H1 (cell line): ENCODE results near the gene FLNA. TPM values are rescaled to one million over a fixed set of nuclear protein-coding genes. Genes with fewer than 3 reads are reported as not detected.

Experiments
- CTCF ChIA-PET: fragments of 300-600 bp; sonication (Branson Sonifier 250); formaldehyde crosslinking; loops from one replicate; lab custom pipeline; 2021; ENCODE audit not compliant: partially characterized antibody; lab: Charles Lee
- POLR2A ChIA-PET: fragments of 300-600 bp; sonication (Branson Sonifier 250); formaldehyde crosslinking; loops from one replicate; lab custom pipeline; 2021; ENCODE audit warnings: inconsistent platforms; ENCODE audit not compliant: partially characterized antibody; lab: Charles Lee
- DNase-seq, 2 experiments: peaks; one replicate each; pipeline versions ENCODE4 v3.0.0 to v3.0.0-alpha.2; 2010 to 2022; ENCODE audit warnings: low spot score in 2 of 2, low read depth in 1 of 2, mixed read lengths in 1 of 2
- FAIRE-seq: peaks from 2 replicates; lab custom pipeline; 2011; peaks lifted over from hg19 to GRCh38; lab: Jason Lieb, UNC
- H2AFZ ChIP-seq: 2 replicates; pipeline ENCODE4 v1.8.1; 2012; ENCODE audit warnings: low read length, inconsistent platforms
- H2AK5ac ChIP-seq: 2 replicates; pipeline ENCODE4 v1.6.1; 2013; ENCODE audit warnings: low read depth, low read length
- H2BK120ac ChIP-seq: replicated peaks from 2 replicates; pipeline ENCODE3; 2013; ENCODE audit warnings: low read depth, low read length, inconsistent platforms
- H2BK12ac ChIP-seq: 2 replicates; pipeline ENCODE4 v1.6.1; 2013; ENCODE audit warnings: low read depth, low read length
- H2BK15ac ChIP-seq: 2 replicates; pipeline ENCODE4 v1.6.1; 2013; ENCODE audit warnings: low read length
- H2BK20ac ChIP-seq: 2 replicates; pipeline ENCODE4 v1.6.1; 2013; ENCODE audit warnings: low read length
- H2BK5ac ChIP-seq: 2 replicates; pipeline ENCODE4 v1.6.1; 2013; ENCODE audit warnings: low read depth, low read length
- H3K14ac ChIP-seq: 2 replicates; pipeline ENCODE4 v1.6.1; 2013; ENCODE audit warnings: inconsistent platforms; ENCODE audit not compliant: insufficient read length
- H3K18ac ChIP-seq: 2 replicates; pipeline ENCODE4 v1.6.1; 2013; ENCODE audit warnings: low read length; ENCODE audit errors: extremely low read depth
- H3K23ac ChIP-seq: 2 replicates; pipeline ENCODE4 v1.6.1; 2013; ENCODE audit warnings: inconsistent platforms; ENCODE audit not compliant: insufficient read length
- H3K23me2 ChIP-seq: 2 replicates; pipeline ENCODE4 v1.6.1; 2013; ENCODE audit warnings: low read depth, low read length
- H3K27ac ChIP-seq: 2 replicates; pipeline ENCODE4 v1.6.1; 2011; ENCODE audit warnings: low read depth, low read length, inconsistent platforms
- H3K27me3 ChIP-seq, 4 experiments: replicated peaks in 1 of 4; 1 replicate in 1 of 4; 2 replicates in 3 of 4; pipeline versions ENCODE4 v1.6.1 to v1.8.1; 2011 to 2013; ENCODE audit warnings: low read length in 3 of 4, mild to moderate bottlenecking in 3 of 4, inconsistent platforms in 2 of 4, mixed read lengths in 2 of 4, moderate library complexity in 1 of 4; ENCODE audit not compliant: control insufficient read depth in 3 of 4, insufficient read depth in 3 of 4; ENCODE audit errors: extremely low read depth in 1 of 4
- H3K36me3 ChIP-seq, 4 experiments: 2 replicates each; pipeline versions ENCODE4 v1.6.1 to v1.8.1; 2011 to 2013; ENCODE audit warnings: mild to moderate bottlenecking in 4 of 4, low read length in 3 of 4, moderate library complexity in 2 of 4, control low read depth in 1 of 4, inconsistent platforms in 1 of 4; ENCODE audit not compliant: insufficient read depth in 4 of 4, control insufficient read depth in 2 of 4
- H3K4ac ChIP-seq: replicated peaks from 2 replicates; pipeline ENCODE3; 2013; ENCODE audit warnings: low read length, low read depth, mixed read lengths, inconsistent platforms; ENCODE audit not compliant: insufficient read length
- H3K4me1 ChIP-seq, 4 experiments: replicated peaks in 1 of 4; 1 replicate in 1 of 4; 2 replicates in 3 of 4; pipeline versions ENCODE4 v1.6.1 to v1.8.1; 2011 to 2013; ENCODE audit warnings: low read length in 3 of 4, inconsistent platforms in 2 of 4, mixed read lengths in 1 of 4; ENCODE audit not compliant: insufficient read depth in 4 of 4, control insufficient read depth in 3 of 4
- H3K4me2 ChIP-seq, 2 experiments: 2 replicates each; pipeline versions ENCODE4 v1.6.1 to v1.8.1; 2011 to 2013; ENCODE audit warnings: low read depth in 2 of 2, low read length in 2 of 2, control low read depth in 1 of 2, inconsistent platforms in 1 of 2, mild to moderate bottlenecking in 1 of 2; ENCODE audit not compliant: insufficient read depth in 1 of 2
- H3K4me3 ChIP-seq, 4 experiments: fragments of 200-600, 300-600 bp in 1 of 4; sonication (generic), shearing (Covaris generic), sonication (Bioruptor Twin) in 1 of 4; 2 replicates each; pipeline versions ENCODE4 v1.5.1 to v1.8.1; 2011 to 2016; ENCODE audit warnings: low read length in 4 of 4, low read depth in 3 of 4, control low read depth in 2 of 4, inconsistent platforms in 2 of 4, mild to moderate bottlenecking in 2 of 4, mixed read lengths in 1 of 4, moderate library complexity in 1 of 4; ENCODE audit not compliant: insufficient read depth in 2 of 4; ENCODE audit errors: extremely low read depth in 1 of 4
- H3K56ac ChIP-seq: replicated peaks from 2 replicates; pipeline ENCODE3; 2013; ENCODE audit warnings: low read depth, mild to moderate bottlenecking, mixed read lengths, low read length, inconsistent platforms; ENCODE audit not compliant: insufficient read length
- H3K79me1 ChIP-seq: 2 replicates; pipeline ENCODE4 v1.6.1; 2013; ENCODE audit warnings: low read depth, low read length, control low read depth
- H3K79me2 ChIP-seq, 2 experiments: 2 replicates each; pipeline versions ENCODE4 v1.6.1 to v1.8.1; 2012 to 2013; ENCODE audit warnings: low read length in 2 of 2, mild to moderate bottlenecking in 2 of 2, inconsistent platforms in 1 of 2; ENCODE audit not compliant: insufficient read depth in 2 of 2, control insufficient read depth in 1 of 2
- H3K9ac ChIP-seq, 4 experiments: replicated peaks in 1 of 4; 1 replicate in 1 of 4; 2 replicates in 3 of 4; pipeline versions ENCODE4 v1.6.1 to v1.8.1; 2011 to 2013; ENCODE audit warnings: low read depth in 3 of 4, low read length in 3 of 4, control low read depth in 2 of 4, mild to moderate bottlenecking in 2 of 4, moderate library complexity in 2 of 4, inconsistent platforms in 1 of 4; ENCODE audit errors: extremely low read depth in 1 of 4
- H3K9me3 ChIP-seq, 2 experiments: 2 replicates each; pipeline versions ENCODE4 v1.6.1 to v1.8.1; 2012 to 2013; ENCODE audit warnings: mild to moderate bottlenecking in 2 of 2, moderate library complexity in 2 of 2, control low read depth in 1 of 2, inconsistent platforms in 1 of 2, low read depth in 1 of 2, low read length in 1 of 2, mixed read lengths in 1 of 2; ENCODE audit not compliant: insufficient read depth in 2 of 2
- H4K20me1 ChIP-seq, 2 experiments: replicated peaks in 1 of 2; 2 replicates each; pipeline versions ENCODE3 to v1.8.1; 2011 to 2013; ENCODE audit warnings: inconsistent platforms in 2 of 2, low read length in 2 of 2, mild to moderate bottlenecking in 1 of 2; ENCODE audit not compliant: insufficient read depth in 2 of 2, control insufficient read depth in 1 of 2
- H4K5ac ChIP-seq: 2 replicates; pipeline ENCODE4 v1.6.1; 2013; ENCODE audit warnings: low read length, low read depth, mixed read lengths, inconsistent platforms; ENCODE audit not compliant: insufficient read length
- H4K8ac ChIP-seq: 2 replicates; pipeline ENCODE4 v1.8.0; 2013; ENCODE audit warnings: mild to moderate bottlenecking, moderate library complexity, low read length, inconsistent platforms; ENCODE audit not compliant: insufficient read depth; ENCODE audit errors: extremely low read depth
- H4K91ac ChIP-seq: replicated peaks from 2 replicates; pipeline ENCODE3; 2013; ENCODE audit warnings: low read length, mixed read lengths, inconsistent platforms; ENCODE audit not compliant: insufficient read length
- ATF2 ChIP-seq: IDR thresholded peaks from 2 replicates; pipeline ENCODE4 v1.6.1; 2012; ENCODE audit warnings: low read length, inconsistent platforms
- CBX5 ChIP-seq: fragments of 300-800, 300-1000 bp; sonication (generic); IDR thresholded peaks from 2 replicates; pipeline ENCODE4 v1.7.1; 2016; ENCODE audit warnings: antibody characterized with exemption, low read length, low read depth
- CHD1 ChIP-seq: IDR thresholded peaks from 2 replicates; pipeline ENCODE4 v1.6.1; 2012; ENCODE audit warnings: low read depth, low read length, improper control_type of control experiment
- GTF2F1 ChIP-seq: IDR thresholded peaks from 2 replicates; pipeline ENCODE4 v1.6.1; 2012; ENCODE audit warnings: low read depth, low read length, improper control_type of control experiment, borderline replicate concordance
- HDAC6 ChIP-seq: IDR thresholded peaks from one replicate; pipeline ENCODE4 v1.7.1; 2012; ENCODE audit warnings: low read depth, mild to moderate bottlenecking, inconsistent platforms, low read length, moderate library complexity
- JUN ChIP-seq: IDR thresholded peaks from 2 replicates; pipeline ENCODE4 v1.6.1; 2011; ENCODE audit warnings: low read depth, mild to moderate bottlenecking, improper control_type of control experiment, low read length
- KDM4A ChIP-seq: IDR thresholded peaks from one replicate; pipeline ENCODE4 v1.7.1; 2012; ENCODE audit warnings: low read depth, mild to moderate bottlenecking, moderate library complexity, low read length, inconsistent platforms; ENCODE audit not compliant: severe bottlenecking
- NRF1 ChIP-seq: IDR thresholded peaks from 2 replicates; pipeline ENCODE4 v1.6.1; 2011; ENCODE audit warnings: mild to moderate bottlenecking, low read depth, low read length, improper control_type of control experiment
- RAD21 ChIP-seq, 2 experiments: IDR thresholded peaks in 1 of 2; conservative IDR thresholded peaks in 1 of 2; 2 replicates each; pipeline ENCODE4 v1.6.1; 2011; ENCODE audit warnings: low read depth in 2 of 2, low read length in 2 of 2, improper control_type of control experiment in 1 of 2, inconsistent platforms in 1 of 2, mild to moderate bottlenecking in 1 of 2, moderate library complexity in 1 of 2
- RBBP5 ChIP-seq: IDR thresholded peaks from 2 replicates; pipeline ENCODE4 v1.7.1; 2012; ENCODE audit warnings: low read depth, mild to moderate bottlenecking, inconsistent platforms, low read length, moderate library complexity, borderline replicate concordance
- TAF1 ChIP-seq: IDR thresholded peaks from 2 replicates; pipeline ENCODE4 v1.6.1; 2011; ENCODE audit warnings: mild to moderate bottlenecking, low read depth, low read length
- YY1 ChIP-seq: IDR thresholded peaks from 2 replicates; pipeline ENCODE4 v1.6.1; 2011; ENCODE audit warnings: low read depth, mild to moderate bottlenecking, low read length
- WGBS, 2 experiments: shearing (Covaris generic) in 1 of 2; methylation state at CpG; one replicate each; pipeline versions ENCODE4 v1.1.6 to v1.1.7; 2013 to 2015; ENCODE audit warnings: low lambda C conversion rate in 2 of 2, mixed read lengths in 2 of 2, inconsistent platforms in 1 of 2, low coverage in 1 of 2, missing lambda C conversion rate in 1 of 2; ENCODE audit not compliant: insufficient replicate concordance in 2 of 2, insufficient coverage in 1 of 2, insufficient read length in 1 of 2; ENCODE audit errors: extremely low coverage in 1 of 2, missing lambda C conversion rate in 1 of 2; 5-methylcytosine and 5-hydroxymethylcytosine counted together
- polyA plus RNA-seq, 7 experiments: library from polyadenylated mRNA; depleted of rRNA in 3 of 7; stranded (reverse) in 5 of 7; unstranded in 2 of 7; fragments of >200 nt in 5 of 7; fragments of 200-250 nt in 2 of 7; gene quantifications; 1 replicate in 5 of 7; 2 replicates in 1 of 7; 4 replicates in 1 of 7; pipeline versions ENCODE4 v1.2.1 to v1.2.3, GENCODE V29; 2011 to 2013; ENCODE audit warnings: missing spikeins in 2 of 7, mixed read lengths in 2 of 7
- total RNA-seq: library from RNA; stranded (reverse); fragmentation: NEBNext Ultra II Directional; extraction: Animal tissue kit (Norgen Biotek cat#: 25700); gene quantifications from 2 replicates; pipeline ENCODE4 v1.2.1, GENCODE V29; 2021

Gene FLNA
- total and polyA plus RNA-seq, 2 of the 8 experiments (the other 6 are each of a cell fraction or from before 2014, with no cell fraction given): 315 to 925 TPM

- no peaks in the 10 kb centered on the region for H4K20me1 ChIP-seq
- H2BK120ac ChIP-seq: no peak overlapping the region
- no peak overlapping the region for H3K23ac ChIP-seq
- H3K27ac ChIP-seq: no peak overlapping the region
- no peaks in the 10 kb centered on the region for H3K79me1 ChIP-seq
- H3K18ac ChIP-seq: no peak overlapping the region
- FAIRE-seq (no peak), DNase-seq (no peak)
- H4K8ac ChIP-seq: no peak overlapping the region
- no peak overlapping the region; a peak in 1 of 4 replicates for H3K4me2 ChIP-seq
- no peak overlapping the region for H2AK5ac ChIP-seq
- H3K4me3 ChIP-seq: no peak overlapping the region
- no peak overlapping the region for H2BK12ac ChIP-seq
- ChIA-PET POLR2A (interaction anchor here (1.0 kb wide), 1 partner anchor 10 kb away, joined by 3 read pairs; no protein-coding TSS in a partner anchor), CTCF (interaction anchor here (0.9 to 1.1 kb wide), 2 partner anchors 19 to 28 kb away, joined by 3 to 4 read pairs; no protein-coding TSS in a partner anchor)
- no peak overlapping the region for H2AFZ ChIP-seq
- H3K27me3 ChIP-seq: no peaks in the 10 kb centered on the region
- no peak overlapping the region for H3K9ac ChIP-seq
- H3K36me3 ChIP-seq: peaks cover 0 to 5% (median 0%) of the 10 kb centered on the region in 4 experiments; a peak in 1 of 8 replicates
- WGBS, 2 experiments: 89% methylated on average over 3 of the region's 8 CpGs; no CpG with 5 or more reads in 1 of the 2 experiments
- H3K56ac ChIP-seq: no peak overlapping the region
- H2BK15ac ChIP-seq: no peak overlapping the region
- no peak overlapping the region for H2BK5ac ChIP-seq
- no peaks in the 10 kb centered on the region for H3K79me2 ChIP-seq
- no peaks in the 10 kb centered on the region for H3K23me2 ChIP-seq
- no peak overlapping the region for H3K14ac ChIP-seq
- H3K4me1 ChIP-seq: peaks cover 2 to 11% (median 3%) of the 10 kb centered on the region in 4 experiments; a peak in 4 of 7 replicates
- no peak overlapping the region for H3K4ac ChIP-seq
- no peak overlapping the region for H4K5ac ChIP-seq
- no peak overlapping the region for H2BK20ac ChIP-seq
- H4K91ac ChIP-seq: no peak overlapping the region
- H3K9me3 ChIP-seq: no peaks in the 10 kb centered on the region
- TF ChIP-seq YY1: no peak
- no peak for TF ChIP-seq NRF1
- no peak for TF ChIP-seq CHD1
- no peak for TF ChIP-seq TAF1
- no peak for TF ChIP-seq HDAC6
- TF ChIP-seq RBBP5: no peak
- no peak for TF ChIP-seq GTF2F1
- TF ChIP-seq JUN: no peak
- no peak for TF ChIP-seq CBX5
- no peak for TF ChIP-seq KDM4A
- no peak for TF ChIP-seq RAD21 (IDR thresholded peaks at IDR 0.05 in 1 of 2, conservative IDR thresholded peaks at IDR 0.05 in 1 of 2; ENCODE audit: low read depth in 2 of 2, low read length in 2 of 2)
- TF ChIP-seq ATF2: no peak
Measured at GRCh38 chrX:154413142-154413541, 38.7 kb upstream of the FLNA start.
